C4-2B (cell line): ENCODE results near the gene GNAS-AS1.

Source experiments
- ZFX ChIP-seq: fragments of 450-650 bp; IDR thresholded peaks from 2 replicates; pipeline ENCODE4 v1.6.1; 2017
- TF ChIP-seq, protein P1 (sequence below): fragments of 450-650 bp; conservative IDR thresholded peaks from 2 replicates; pipeline ENCODE4 v1.5.1; 2017; ENCODE audit warnings: mild to moderate bottlenecking

DNA sequence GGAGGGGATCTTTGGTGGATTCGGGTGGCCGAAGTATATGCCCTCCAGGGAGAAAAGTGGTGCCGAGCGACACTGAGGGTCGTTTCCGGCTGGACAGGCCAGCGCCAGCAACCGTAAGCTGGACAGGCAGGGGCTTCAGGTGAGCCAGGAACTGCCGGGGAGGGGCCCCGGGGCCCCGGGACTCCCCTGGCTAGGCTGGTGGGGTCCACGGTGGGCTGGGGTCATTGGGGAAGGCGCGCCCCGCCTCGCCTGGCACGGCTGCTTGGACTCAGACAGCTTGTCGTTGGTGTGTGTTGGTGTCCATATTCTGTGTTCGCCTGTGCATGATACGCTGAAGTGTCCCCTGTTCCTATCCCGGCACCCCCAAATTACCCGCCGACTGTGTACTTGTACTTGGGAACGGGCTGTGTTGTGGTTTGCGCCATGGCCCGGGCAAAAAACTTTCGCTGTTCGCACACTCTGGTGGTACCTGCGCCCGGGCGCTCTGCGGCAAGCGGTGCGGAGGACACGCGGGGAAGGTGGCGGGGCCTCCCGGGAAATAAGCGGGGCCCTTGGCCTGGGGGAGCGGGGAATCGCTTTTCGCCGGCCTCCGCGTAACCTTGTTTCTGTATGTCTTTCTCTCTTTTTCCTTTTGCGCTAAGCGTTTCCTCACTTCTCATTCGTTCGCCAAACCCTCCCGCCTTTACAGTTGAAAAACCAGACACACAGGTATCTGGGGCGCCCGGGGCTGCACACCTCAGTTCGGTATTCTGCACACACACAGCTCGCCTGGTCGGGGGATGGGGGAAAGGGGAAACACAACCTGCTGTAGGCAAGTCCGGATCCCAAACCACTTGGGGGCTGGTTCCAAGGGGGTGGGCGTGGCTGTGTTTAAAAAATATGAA lies 5.0 kb upstream of the GNAS-AS1 start:
- TF ChIP-seq, protein P1, sequence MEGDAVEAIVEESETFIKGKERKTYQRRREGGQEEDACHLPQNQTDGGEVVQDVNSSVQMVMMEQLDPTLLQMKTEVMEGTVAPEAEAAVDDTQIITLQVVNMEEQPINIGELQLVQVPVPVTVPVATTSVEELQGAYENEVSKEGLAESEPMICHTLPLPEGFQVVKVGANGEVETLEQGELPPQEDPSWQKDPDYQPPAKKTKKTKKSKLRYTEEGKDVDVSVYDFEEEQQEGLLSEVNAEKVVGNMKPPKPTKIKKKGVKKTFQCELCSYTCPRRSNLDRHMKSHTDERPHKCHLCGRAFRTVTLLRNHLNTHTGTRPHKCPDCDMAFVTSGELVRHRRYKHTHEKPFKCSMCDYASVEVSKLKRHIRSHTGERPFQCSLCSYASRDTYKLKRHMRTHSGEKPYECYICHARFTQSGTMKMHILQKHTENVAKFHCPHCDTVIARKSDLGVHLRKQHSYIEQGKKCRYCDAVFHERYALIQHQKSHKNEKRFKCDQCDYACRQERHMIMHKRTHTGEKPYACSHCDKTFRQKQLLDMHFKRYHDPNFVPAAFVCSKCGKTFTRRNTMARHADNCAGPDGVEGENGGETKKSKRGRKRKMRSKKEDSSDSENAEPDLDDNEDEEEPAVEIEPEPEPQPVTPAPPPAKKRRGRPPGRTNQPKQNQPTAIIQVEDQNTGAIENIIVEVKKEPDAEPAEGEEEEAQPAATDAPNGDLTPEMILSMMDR, result no peak
- TF ChIP-seq ZFX, result no peak
